NCI-H146 treated with DMSO at 0.1 percent for 48 hours (cell line): ENCODE results near the gene ECPAS.
"Not testable (repeated sequence)": the region's sequence is repeated elsewhere in the genome, so short reads cannot be mapped to it uniquely, and the experiment has no call there.

ENCODE experiments used
- DNase-seq: peaks from one replicate; lab custom pipeline; 2025; ENCODE audit not compliant: unreplicated experiment; lab: John Stamatoyannopoulos, UW

ECPAS gene

DNA sequence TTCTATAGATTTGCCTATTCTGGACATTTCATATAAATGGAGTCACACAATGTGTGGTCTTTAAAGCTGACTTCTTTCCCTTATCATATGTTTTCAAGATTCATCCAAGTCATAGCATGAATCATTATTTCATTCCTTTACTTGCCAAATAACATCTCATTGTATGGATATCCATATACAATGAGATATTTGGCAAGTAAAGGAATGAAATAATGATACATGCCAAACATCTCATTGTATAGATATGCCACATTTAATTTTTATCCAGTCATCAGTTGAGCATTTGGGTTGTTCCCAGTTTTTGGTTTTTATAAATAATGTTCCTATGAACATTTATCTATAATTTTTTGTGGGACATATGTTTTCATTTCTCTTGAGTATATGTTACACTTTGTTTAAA, 133.6 kb downstream of the ECPAS start:
- DNase-seq: no peak

DNA sequence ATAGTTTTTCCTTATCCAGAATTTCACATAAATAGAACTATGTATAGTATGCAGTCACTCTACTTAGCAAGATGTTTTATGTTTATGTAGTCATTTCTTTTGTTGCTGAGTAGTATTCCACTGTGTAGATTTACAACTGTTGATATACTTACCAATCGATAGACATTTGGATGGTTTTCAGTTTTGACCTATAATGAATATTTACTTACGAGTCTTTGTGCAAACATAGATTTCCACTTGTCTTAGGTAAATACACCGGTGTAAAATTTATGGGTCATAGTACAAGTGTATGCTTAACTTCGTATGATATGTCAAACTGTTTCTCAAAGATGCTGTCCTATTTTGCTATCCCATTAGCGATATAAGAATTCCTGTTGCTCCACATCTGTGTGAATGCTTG, 134.4 kb downstream of the ECPAS start:
- DNase-seq: peak; percentile 2

DNA sequence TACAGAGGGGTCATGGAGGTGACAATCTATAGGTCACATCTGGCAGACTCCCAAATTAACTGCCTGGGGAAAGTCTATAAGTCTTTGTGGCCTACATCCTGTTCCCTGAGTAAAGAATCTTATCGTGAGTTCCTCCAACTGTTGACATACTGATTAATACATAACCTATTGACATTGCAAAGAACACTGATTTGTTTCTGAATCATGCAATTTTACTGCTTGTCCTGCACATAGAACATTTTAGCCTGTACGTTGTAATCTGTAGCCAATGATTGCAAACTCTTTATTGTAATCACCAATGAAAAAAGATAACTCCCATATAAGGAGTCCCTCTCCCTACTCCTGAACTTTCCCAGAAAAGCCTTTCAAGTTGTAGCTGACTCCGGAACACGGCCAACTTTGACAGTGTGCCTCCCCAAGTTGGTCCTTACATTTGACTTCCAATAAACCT, 135.3 kb downstream of the ECPAS start:
- no peak for DNase-seq

DNA sequence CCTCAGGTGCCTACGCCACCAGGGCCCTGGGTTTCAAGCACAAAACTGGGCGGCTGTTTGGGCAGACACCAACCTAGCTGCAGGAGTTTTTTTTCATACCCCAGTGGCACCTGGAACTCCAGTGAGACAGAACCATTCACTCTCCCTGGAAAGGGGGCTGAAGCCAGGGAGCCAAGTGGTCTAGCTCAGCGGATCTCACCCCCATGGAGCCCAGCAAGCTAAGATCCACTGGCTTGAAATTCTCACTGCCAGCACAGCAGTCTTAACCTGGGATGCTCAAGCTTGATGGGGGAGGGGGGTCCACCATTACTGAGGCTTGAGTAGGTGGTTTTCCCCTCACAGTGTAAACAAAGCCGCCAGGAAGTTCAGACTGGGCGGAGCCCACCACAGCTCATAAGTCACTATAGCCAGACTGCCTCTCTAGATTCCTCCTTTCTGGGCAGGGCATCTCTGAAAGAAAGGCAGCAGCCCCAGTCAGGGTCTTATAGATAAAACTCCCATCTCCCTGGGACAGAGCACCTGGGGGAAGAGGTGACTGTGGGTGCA, 149.8 kb downstream of the ECPAS start:
- not testable (repeated sequence) for DNase-seq

DNA sequence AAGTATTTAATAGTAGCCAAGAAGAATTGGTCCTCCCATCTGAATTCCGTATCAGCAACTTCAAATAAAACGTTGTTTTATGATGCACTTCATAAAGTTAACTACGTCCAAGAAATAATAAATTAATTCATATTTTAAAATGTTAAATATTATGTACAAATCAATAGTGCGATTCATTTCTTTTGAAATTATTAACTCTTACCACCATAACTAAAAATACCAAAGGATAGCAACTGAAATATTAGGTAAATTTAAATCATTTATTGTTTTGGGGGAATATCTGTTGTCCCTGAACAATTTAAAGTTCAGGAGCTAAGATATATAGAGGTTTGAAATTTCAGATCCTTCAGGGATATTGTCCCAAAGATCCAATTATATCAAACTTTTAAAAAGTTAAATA, 154.1 kb downstream of the ECPAS start, which contains the start of gene OR2K2:
Gene OR2K2, minus strand, starts transcription at position 101 of the 400 bp plus-strand sequence. CDS start 1,791 bp downstream, outside the sequence.
- no peak for DNase-seq

DNA sequence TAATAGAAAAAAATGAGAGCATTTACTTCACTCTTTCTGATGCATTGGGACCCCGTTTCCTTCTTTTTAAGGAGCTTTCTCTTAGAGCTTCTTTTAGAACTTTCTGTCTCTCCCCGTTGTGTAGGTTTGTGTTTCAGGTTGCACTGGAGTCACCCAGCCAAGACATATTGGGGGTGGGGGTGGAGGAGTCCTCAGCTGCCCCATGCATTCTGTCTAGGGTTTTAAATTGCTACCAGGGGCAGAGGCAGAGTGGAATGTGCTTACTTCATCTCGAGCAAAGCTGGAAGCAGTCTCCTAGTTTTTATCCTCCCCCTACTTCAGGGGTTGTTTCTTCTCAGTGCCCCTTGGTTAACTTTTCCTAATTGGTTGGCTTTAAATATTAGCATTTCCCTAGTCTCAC, 163.6 kb downstream of the ECPAS start:
- no peak for DNase-seq

DNA sequence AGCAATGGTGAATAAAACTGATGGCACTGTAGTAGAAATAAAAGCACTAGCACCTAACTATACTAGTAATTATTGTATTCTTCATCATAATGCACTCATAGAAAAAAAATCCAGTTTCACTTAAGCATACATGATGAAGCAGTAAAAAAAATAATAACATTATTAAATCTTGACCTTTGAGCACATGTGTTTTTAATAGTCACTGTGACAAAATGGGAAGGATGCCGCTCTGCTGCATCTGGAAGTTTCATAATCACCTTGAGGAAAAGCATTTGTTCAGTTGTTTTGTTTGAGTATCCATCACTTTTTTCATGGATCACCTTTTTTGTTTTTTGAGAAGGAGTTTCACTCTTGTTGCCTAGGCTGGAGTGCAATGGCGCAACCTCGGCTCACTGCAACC, 167.4 kb downstream of the ECPAS start:
- DNase-seq: no peak
